ENCODE measurements around the gene CCDC93. TPM values are rescaled to one million over a fixed set of nuclear protein-coding genes. Genes with fewer than 3 reads are reported as not detected.
"Not testable (repeated sequence)": the region's sequence is repeated elsewhere in the genome, so short reads cannot be mapped to it uniquely, and the experiment has no call there.

The CCDC93 gene
- total and polyA plus RNA-seq, 2 of the 4 experiments (the other 2 are of a cell fraction), result 8.1 to 17.2 TPM

DNA sequence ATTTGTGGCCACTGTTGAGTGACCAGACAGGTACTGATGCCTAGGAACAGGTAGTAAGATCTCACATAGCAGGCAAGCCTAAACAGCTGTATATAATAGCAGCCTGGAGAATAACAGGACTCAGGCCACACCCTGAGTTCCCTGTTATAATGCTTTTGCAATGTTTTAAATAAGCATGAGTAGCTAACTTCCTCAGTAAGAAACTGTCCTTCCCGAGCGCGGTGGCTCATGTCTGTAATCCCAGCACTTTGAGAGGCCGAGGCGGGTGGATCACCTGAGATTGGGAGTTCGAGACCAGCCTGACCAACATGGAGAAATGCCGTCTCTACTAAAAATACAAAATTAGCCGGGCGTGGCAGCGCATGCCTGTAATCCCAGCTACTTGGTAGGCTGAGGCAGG, 1.9 kb upstream of the CCDC93 start:
- in situ Hi-C loops (cut with MboI; ENCODE audit: low sequenced_read_pairs); H3K4me1 ChIP-seq (ENCODE audit: control insufficient read depth, insufficient read depth, low read length); H3K18ac ChIP-seq (ENCODE audit: low read depth, low read length); H2BK20ac ChIP-seq (ENCODE audit: low read depth, low read length); H3K27ac ChIP-seq (ENCODE audit: insufficient read depth, low read length); H3K36me3 ChIP-seq (ENCODE audit: control insufficient read depth, insufficient read depth, low read length); H2AFZ ChIP-seq (replicated peaks; ENCODE audit: low read length, poor library complexity); POLR2A ChIA-PET (ENCODE audit: unreplicated experiment); H3K4ac ChIP-seq (ENCODE audit: low read depth, low read length); H3K4me3 ChIP-seq (ENCODE audit: insufficient read depth, low read depth, low read length); H3K27me3 ChIP-seq (ENCODE audit: control insufficient read depth, insufficient read depth, low read length); H3K9me1 ChIP-seq (ENCODE audit: insufficient read depth, low read length); H2BK120ac ChIP-seq (ENCODE audit: low read depth, low read length); H4K5ac ChIP-seq (ENCODE audit: low read depth, low read length); BruUV-seq (replicated peaks); H3K9me3 ChIP-seq (ENCODE audit: control insufficient read depth, insufficient read depth, low read length); H3K9ac ChIP-seq (ENCODE audit: low read depth, low read length); H4K8ac ChIP-seq (ENCODE audit: low read depth in 2 of 2, low read length in 2 of 2); H2AK9ac ChIP-seq (replicated peaks; ENCODE audit: low read depth, low read length, poor library complexity); dilution Hi-C loops (cut with HindIII; ENCODE audit: low sequenced_read_pairs, unreplicated experiment); H2BK5ac ChIP-seq (ENCODE audit: low read depth, low read length, poor library complexity, severe bottlenecking); DNase-seq; H3K14ac ChIP-seq (replicated peaks; ENCODE audit: low read depth, low read length); H3K4me2 ChIP-seq (ENCODE audit: low read depth, low read length); H3K23ac ChIP-seq (ENCODE audit: low read depth, low read length); ATAC-seq (ENCODE audit: low read depth); H4K91ac ChIP-seq (ENCODE audit: insufficient read depth, low read depth, low read length); H4K20me1 ChIP-seq (ENCODE audit: insufficient read depth, low read length); H2BK15ac ChIP-seq (ENCODE audit: low read depth, low read length); H3K56ac ChIP-seq (ENCODE audit: extremely low read depth, insufficient read depth, low read length); H2AK5ac ChIP-seq (ENCODE audit: low read depth, low read length); intact Hi-C loops (cut with micrococcal nuclease): not testable (repeated sequence)
- CTCF ChIA-PET, result interaction anchor here (0.9 to 1.1 kb wide), 2 partner anchors 12 to 17 kb away, joined by 3 read pairs; no protein-coding TSS in a partner anchor
- WGBS, 2 experiments (ENCODE audit: extremely low coverage in 2 of 2, insufficient read length in 1 of 2), result 80% methylated on average over 1 of the region's 10 CpGs; no CpG with 5 or more reads in 1 of the 2 experiments
- peaks cover 8 to 19% of the 10 kb centered on the region in 2 experiments; a peak in 3 of 4 replicates for H3K79me1 ChIP-seq (ENCODE audit: low read depth in 1 of 2, low read length in 2 of 2)

Data from IMR-90 (cell line).